CD14-positive monocyte (primary cell): ENCODE data around the gene TCHHL1. TPM values are rescaled to one million over a fixed set of nuclear protein-coding genes. Genes with fewer than 3 reads are reported as not detected.

Source experiments
- DNase-seq, 3 donors: peaks; one replicate each; pipeline ENCODE4 v3.0.0-alpha.2; 2011 to 2022
- H2AFZ ChIP-seq: 2 replicates; pipeline ENCODE4 v1.6.0; 2012; ENCODE audit warnings: mild to moderate bottlenecking, low read depth, low read length, inconsistent platforms; ENCODE audit not compliant: insufficient read depth, poor library complexity, severe bottlenecking
- H3K27ac ChIP-seq, 2 donors: 1 replicate in 1 of 2; 2 replicates in 1 of 2; pipeline ENCODE4 v1.5.1; 2012 to 2013; ENCODE audit warnings: low read length in 2 of 2, control low read depth in 1 of 2, inconsistent platforms in 1 of 2, low read depth in 1 of 2, mild to moderate bottlenecking in 1 of 2
- H3K27me3 ChIP-seq, 2 donors: one replicate each; pipeline versions ENCODE4 v1.6.0 to v1.6.1; 2011 to 2013; ENCODE audit warnings: low read length in 2 of 2; ENCODE audit not compliant: control insufficient read depth in 2 of 2, insufficient read depth in 2 of 2
- H3K36me3 ChIP-seq, 2 donors: replicated peaks in 1 of 2; 1 replicate in 1 of 2; 2 replicates in 1 of 2; pipeline versions ENCODE4 v1.5.1 to v1.6.1; 2012 to 2013; ENCODE audit warnings: low read length in 2 of 2, control low read depth in 1 of 2, inconsistent platforms in 1 of 2, mild to moderate bottlenecking in 1 of 2; ENCODE audit not compliant: insufficient read depth in 2 of 2, control insufficient read depth in 1 of 2
- H3K4me1 ChIP-seq, 2 donors: 1 replicate in 1 of 2; 2 replicates in 1 of 2; pipeline versions ENCODE4 v1.5.1 to v1.6.1; 2012 to 2013; ENCODE audit warnings: low read length in 2 of 2, control low read depth in 1 of 2, inconsistent platforms in 1 of 2, mild to moderate bottlenecking in 1 of 2, moderate library complexity in 1 of 2; ENCODE audit not compliant: insufficient read depth in 2 of 2, control insufficient read depth in 1 of 2
- H3K4me2 ChIP-seq: replicated peaks from 2 replicates; pipeline ENCODE3; 2012; ENCODE audit warnings: low read length, moderate library complexity, mild to moderate bottlenecking; ENCODE audit not compliant: poor library complexity, severe bottlenecking; ENCODE audit errors: extremely low read depth
- H3K4me3 ChIP-seq, 3 experiments: fragments of 200-600 bp in 1 of 3; sonication (generic) in 1 of 3; replicated peaks in 1 of 3; 1 replicate in 2 of 3; 2 replicates in 1 of 3; pipeline ENCODE4 v1.5.1; 2011 to 2013; ENCODE audit warnings: low read length in 3 of 3, mild to moderate bottlenecking in 3 of 3, control low read depth in 2 of 3, low read depth in 2 of 3, inconsistent platforms in 1 of 3, moderate library complexity in 1 of 3
- H3K79me2 ChIP-seq: 2 replicates; pipeline ENCODE4 v1.6.0; 2012; ENCODE audit warnings: mild to moderate bottlenecking, control low read depth, inconsistent platforms, low read length, moderate library complexity; ENCODE audit not compliant: insufficient read depth
- H3K9ac ChIP-seq: 2 replicates; pipeline ENCODE4 v1.6.0; 2017; ENCODE audit warnings: low read length, mild to moderate bottlenecking; ENCODE audit not compliant: insufficient read depth, poor library complexity, severe bottlenecking
- H3K9me3 ChIP-seq, 2 donors: replicated peaks in 1 of 2; 1 replicate in 1 of 2; 2 replicates in 1 of 2; pipeline versions ENCODE4 v1.5.1 to v1.6.1; 2012 to 2013; ENCODE audit warnings: low read length in 2 of 2, control low read depth in 1 of 2; ENCODE audit not compliant: control insufficient read depth in 1 of 2, insufficient read depth in 1 of 2
- H4K20me1 ChIP-seq: 2 replicates; pipeline ENCODE4 v1.6.0; 2012; ENCODE audit warnings: mild to moderate bottlenecking, low read length, control low read depth, moderate library complexity; ENCODE audit not compliant: insufficient read depth
- H3K27ac Mint-ChIP-seq, 7 donors: one replicate each; pipeline ENCODE4 v1.8.0; 2020; ENCODE audit warnings: mild to moderate bottlenecking in 7 of 7, mixed read lengths in 7 of 7, moderate library complexity in 6 of 7, inconsistent platforms in 2 of 7
- H3K27me3 Mint-ChIP-seq, 3 donors: one replicate each; pipeline ENCODE4 v1.8.0; 2021 to 2022; ENCODE audit warnings: low read depth in 3 of 3, mild to moderate bottlenecking in 3 of 3, mixed read lengths in 3 of 3, moderate library complexity in 3 of 3, inconsistent platforms in 1 of 3
- H3K36me3 Mint-ChIP-seq, 2 donors: one replicate each; pipeline ENCODE4 v1.8.0; 2020; ENCODE audit warnings: mixed read lengths in 2 of 2, inconsistent platforms in 1 of 2, mild to moderate bottlenecking in 1 of 2
- H3K4me1 Mint-ChIP-seq: one replicate; pipeline ENCODE4 v1.8.0; 2020; ENCODE audit warnings: mild to moderate bottlenecking, mixed read lengths
- H3K4me3 Mint-ChIP-seq, 2 donors: one replicate each; pipeline ENCODE4 v1.8.0; 2020; ENCODE audit warnings: mild to moderate bottlenecking in 2 of 2, mixed read lengths in 2 of 2, moderate library complexity in 1 of 2
- H3K9me3 Mint-ChIP-seq, 7 donors: one replicate each; pipeline ENCODE4 v1.8.0; 2020 to 2022; ENCODE audit warnings: mixed read lengths in 7 of 7, mild to moderate bottlenecking in 6 of 7, moderate library complexity in 6 of 7, inconsistent platforms in 2 of 7
- CTCF ChIP-seq: fragments of 200-600 bp; IDR thresholded peaks from one replicate; pipeline ENCODE4 v1.8.0; 2022; ENCODE audit warnings: antibody characterized with exemption, mild to moderate bottlenecking
- WGBS: methylation state at CpG from one replicate; pipeline ENCODE4 v1.1.5; 2013; ENCODE audit warnings: missing lambda C conversion rate; ENCODE audit not compliant: insufficient coverage; 5-methylcytosine and 5-hydroxymethylcytosine counted together
- intact Hi-C, 2 donors: fragments of 100-400 bp; cut with micrococcal nuclease; formaldehyde crosslinking; loops; one replicate each; pipeline versions ENCODE4 v1.15.0 to v1.15.1; 2023
- polyA plus RNA-seq, 3 donors: library from polyadenylated mRNA; depleted of rRNA in 1 of 3; unstranded in 2 of 3; stranded (reverse) in 1 of 3; fragments of 300-500 nt in 2 of 3; fragments of >200 nt in 1 of 3; fragmentation: Illumina TruSeq in 2 of 3; gene quantifications; 1 replicate in 2 of 3; 2 replicates in 1 of 3; pipeline ENCODE4 v1.2.3, GENCODE V29; 2012 to 2021

Gene TCHHL1
- polyA plus RNA-seq, 3 donors: not detected

GRCh38 chr1:152048416-152049009 is 40.4 kb downstream of the TCHHL1 start:
- Histone ChIP-seq H3K27ac (peak overlapping the region; percentile 98), H3K27me3 (peaks cover 0 to 6% of the 10 kb centered on the region in 2 donors), H2AFZ (no peak overlapping the region), H4K20me1 (no peaks in the 10 kb centered on the region), H3K9me3 (no peaks in the 10 kb centered on the region), H3K4me3 (peak overlapping the region in 2 of 3 experiments; percentile 17 to 48), H3K79me2 (peaks cover 15% of the 10 kb centered on the region), H3K9ac (peak overlapping the region; percentile 78), H3K36me3 (no peaks in the 10 kb centered on the region), H3K4me1 (peaks cover 69 to 78% of the 10 kb centered on the region in 2 donors), H3K4me2 (peak overlapping the region; percentile 54)
- Mint-ChIP-seq H3K4me1 (peaks cover 73% of the 10 kb centered on the region), H3K36me3 (peaks cover 0 to 4% of the 10 kb centered on the region in 2 donors), H3K27ac (peak overlapping the region; percentile 100), H3K27me3 (peaks cover 6 to 9% (median 9%) of the 10 kb centered on the region in 3 donors), H3K4me3 (peak overlapping the region; percentile 74 to 91), H3K9me3 (peaks cover 0 to 3% (median 0%) of the 10 kb centered on the region in 7 donors)
- no peak for TF ChIP-seq CTCF
- intact Hi-C loops: loop anchor here (1.0 to 5.0 kb wide), 3 partner anchors 10 to 1519 kb away; partner anchors contain the start of gene S100A2 (in 1 of the 2)
- DNase-seq: peak; percentile 91 to 93 (median 92)
- WGBS: no CpG with 5 or more reads among the region's 6 CpGs

- peak; percentile 99 to 100 (median 99) for DNase-seq
- H3K4me1 ChIP-seq: peaks cover 69 to 78% of the 10 kb centered on the region in 2 donors
- no peaks in the 10 kb centered on the region for H3K9me3 ChIP-seq
- intact Hi-C loops: loop anchor here (1.0 to 5.0 kb wide), 3 partner anchors 10 to 1519 kb away; partner anchors contain the start of gene S100A2 (in 1 of the 2)
- Mint-ChIP-seq H3K36me3 (peaks cover 0 to 4% of the 10 kb centered on the region in 2 donors), H3K4me1 (peaks cover 72% of the 10 kb centered on the region), H3K27me3 (peaks cover under 1 to 3% (median 3%) of the 10 kb centered on the region in 3 donors), H3K27ac (peak overlapping the region; percentile 100), H3K4me3 (peak overlapping the region; percentile 74 to 91), H3K9me3 (peaks cover 0 to 3% (median 0%) of the 10 kb centered on the region in 7 donors)
- WGBS: 3% methylated on average over 7 of the region's 13 CpGs
- peak overlapping the region; percentile 57 for H3K4me2 ChIP-seq
- peak overlapping the region; percentile 98 for H3K27ac ChIP-seq
- H3K4me3 ChIP-seq: peak overlapping the region; percentile 2 to 61 (median 26)
- peak overlapping the region; percentile 78 for H3K9ac ChIP-seq
- H3K79me2 ChIP-seq: peaks cover 15% of the 10 kb centered on the region
- no peaks in the 10 kb centered on the region for H3K36me3 ChIP-seq
- H4K20me1 ChIP-seq: no peaks in the 10 kb centered on the region
- H2AFZ ChIP-seq: no peak overlapping the region
- peaks cover 0 to 2% of the 10 kb centered on the region in 2 donors for H3K27me3 ChIP-seq
- TF ChIP-seq CTCF: peak; percentile 46
Measured at GRCh38 chr1:152047730-152048415, 41.0 kb downstream of the TCHHL1 start.
